ENCODE results near the gene CDC20.

- TF ChIP-seq RAD21 (IDR thresholded peaks at IDR 0.05; ENCODE audit: low read depth) (no peak), YY1 (IDR thresholded peaks at IDR 0.05; ENCODE audit: extremely low read depth, insufficient replicate concordance, low read depth, low read length) (no peak), POLR2AphosphoS5 (IDR thresholded peaks at IDR 0.05; ENCODE audit: low read depth, low read length) (no peak), CTCF (IDR thresholded peaks at IDR 0.05 in 2 of 3, conservative IDR thresholded peaks at IDR 0.05 in 1 of 3; ENCODE audit: borderline replicate concordance in 1 of 3, insufficient read depth in 1 of 3, low read depth in 2 of 3, low read length in 2 of 3) (no peak), POLR2A (IDR thresholded peaks at IDR 0.05; ENCODE audit: borderline replicate concordance, extremely low read depth, insufficient read depth, insufficient read length) (no peak), MAX (IDR thresholded peaks at IDR 0.05) (no peak)
These were observed 51.8 kb downstream of the CDC20 start for GRCh38 chr1:43410571-43410970.

All from HCT116 (cell line).